Dermis blood vessel endothelial cell (primary cell): ENCODE results near the gene FCMR. TPM values are rescaled to one million over a fixed set of nuclear protein-coding genes. Genes with fewer than 3 reads are reported as not detected.
"Not testable (repeated sequence)": the region's sequence is repeated elsewhere in the genome, so short reads cannot be mapped to it uniquely, and the experiment has no call there.

ENCODE experiments used
- DNase-seq: peaks from one replicate; pipeline ENCODE4 v3.0.0; 2010
- total RNA-seq: library from RNA; depleted of rRNA; stranded (reverse); fragments of >200 nt; gene quantifications from 2 replicates; pipeline ENCODE4 v1.2.3, GENCODE V29; 2014

The FCMR gene
- total RNA-seq, 1 donor from 2014 or later = 0.17 TPM

GRCh38 chr1:206867716-206868115 lies 54.0 kb downstream of the FCMR start:
- no peak for DNase-seq

- no peak for DNase-seq
Observed at GRCh38 chr1:206867239-206867638, 54.5 kb downstream of the FCMR start.

GRCh38 chr1:206866062-206866461 lies 55.7 kb downstream of the FCMR start:
- DNase-seq = no peak

- peak; percentile 49 for DNase-seq
Observed at GRCh38 chr1:206864939-206865671, 56.6 kb downstream of the FCMR start, which contains the start of gene IL20. Gene IL20 (plus strand): TSS chr1:206865623. CDS start chr1:206865853, 230 bp downstream.

- DNase-seq = no peak
Observed at GRCh38 chr1:206863266-206863665, 58.5 kb downstream of the FCMR start.

- DNase-seq = no peak
Observed at GRCh38 chr1:206860165-206860564, 61.6 kb downstream of the FCMR start.

GRCh38 chr1:206859082-206859521 lies 62.6 kb downstream of the FCMR start:
- peak; percentile 21 for DNase-seq

GRCh38 chr1:206856674-206857464 lies 64.9 kb downstream of the FCMR start:
- no peak for DNase-seq

GRCh38 chr1:206855859-206856258 lies 65.9 kb downstream of the FCMR start:
- no peak for DNase-seq

- no peak for DNase-seq
Observed at GRCh38 chr1:206854401-206855129, 67.2 kb downstream of the FCMR start.

- not testable (repeated sequence) for DNase-seq
Observed at GRCh38 chr1:206853696-206854095, 68.0 kb downstream of the FCMR start.

Other genes with a start within 250 kb of the FCMR start
- gene MAPKAPK2, start 237.0 kb downstream of the FCMR start, total RNA-seq = 33.7 and 50.8 TPM in 2 replicates
- gene IL19, start 151.2 kb downstream of the FCMR start, total RNA-seq = not detected in 2 replicates
- not detected in 2 replicates for gene IL10, start 149.4 kb downstream of the FCMR start, total RNA-seq
- gene IL20, start 56.3 kb downstream of the FCMR start, total RNA-seq = not detected in 2 replicates
- gene IL24, start 24.5 kb downstream of the FCMR start, total RNA-seq = not detected in 2 replicates
- gene PIGR, start 24.5 kb upstream of the FCMR start, total RNA-seq = under 0.01 TPM in 2 replicates
- not detected in 2 replicates for gene FCAMR, start 48.5 kb upstream of the FCMR start, total RNA-seq
- gene C1orf116, start 110.8 kb upstream of the FCMR start, total RNA-seq = 0.05 and 0.17 TPM in 2 replicates
- gene YOD1, start 129.3 kb upstream of the FCMR start, total RNA-seq = 8.2 and 8.5 TPM in 2 replicates
- 1.0 and 1.1 TPM in 2 replicates for gene PFKFB2, start 131.3 kb upstream of the FCMR start, total RNA-seq
- 0.34 TPM in 1 of 2 replicates, not detected in the other for gene C4BPB, start 166.9 kb upstream of the FCMR start, total RNA-seq
- gene C4BPA, start 182.3 kb upstream of the FCMR start, total RNA-seq = under 0.01 TPM in 1 of 2 replicates, not detected in the other